Kidney epithelial cell (primary cell): Measurements from ENCODE around the gene SLC7A14. TPM values are rescaled to one million over a fixed set of nuclear protein-coding genes. Genes with fewer than 3 reads are reported as not detected.

Source experiments
- DNase-seq: peaks from one replicate; pipeline ENCODE4 v3.0.0-alpha.2; 2010; ENCODE audit warnings: low read depth
- H3K27me3 ChIP-seq: 2 replicates; pipeline ENCODE4 v1.6.0; 2011; ENCODE audit warnings: low read length; ENCODE audit not compliant: control insufficient read depth, insufficient read depth
- H3K36me3 ChIP-seq: 2 replicates; pipeline ENCODE4 v1.5.1; 2011; ENCODE audit warnings: low read length; ENCODE audit not compliant: control insufficient read depth, insufficient read depth
- H3K4me3 ChIP-seq: 2 replicates; pipeline ENCODE4 v1.5.1; 2011; ENCODE audit warnings: low read depth, mild to moderate bottlenecking, control low read depth, low read length
- total RNA-seq: library from RNA; depleted of rRNA; stranded (reverse); fragments of >200 nt; gene quantifications from 2 replicates; pipeline ENCODE4 v1.2.3, GENCODE V29; 2015
- TF ChIP-seq, protein P1 (sequence below): IDR thresholded peaks from 2 replicates; pipeline ENCODE4 v1.5.1; 2011; ENCODE audit warnings: mild to moderate bottlenecking, moderate library complexity, low read length, control low read depth, inconsistent platforms; ENCODE audit not compliant: insufficient read depth, poor library complexity, severe bottlenecking

The SLC7A14 gene
- total RNA-seq, 1 donor from 2014 or later = not detected

DNA sequence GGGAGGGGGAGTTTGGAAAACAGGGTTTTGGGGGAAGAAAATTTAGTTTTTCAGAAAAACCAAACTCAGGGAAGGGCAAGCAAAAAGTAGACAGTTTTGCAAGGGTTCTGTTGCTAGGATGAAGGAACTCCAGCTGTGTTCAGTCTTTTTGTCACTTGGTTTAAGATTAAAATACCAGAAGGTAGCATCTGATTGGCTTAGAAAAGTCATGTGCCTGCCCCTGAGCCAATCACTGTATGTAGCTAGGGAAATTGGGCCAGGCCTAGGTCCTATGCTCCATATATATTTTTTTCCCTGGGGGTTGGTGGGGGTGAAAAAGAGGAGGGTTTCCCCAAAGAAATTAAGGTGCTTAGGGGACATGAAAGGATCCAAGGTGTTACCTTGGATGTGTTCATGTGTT is 142.9 kb downstream of the SLC7A14 start:
- TF ChIP-seq, protein P1, sequence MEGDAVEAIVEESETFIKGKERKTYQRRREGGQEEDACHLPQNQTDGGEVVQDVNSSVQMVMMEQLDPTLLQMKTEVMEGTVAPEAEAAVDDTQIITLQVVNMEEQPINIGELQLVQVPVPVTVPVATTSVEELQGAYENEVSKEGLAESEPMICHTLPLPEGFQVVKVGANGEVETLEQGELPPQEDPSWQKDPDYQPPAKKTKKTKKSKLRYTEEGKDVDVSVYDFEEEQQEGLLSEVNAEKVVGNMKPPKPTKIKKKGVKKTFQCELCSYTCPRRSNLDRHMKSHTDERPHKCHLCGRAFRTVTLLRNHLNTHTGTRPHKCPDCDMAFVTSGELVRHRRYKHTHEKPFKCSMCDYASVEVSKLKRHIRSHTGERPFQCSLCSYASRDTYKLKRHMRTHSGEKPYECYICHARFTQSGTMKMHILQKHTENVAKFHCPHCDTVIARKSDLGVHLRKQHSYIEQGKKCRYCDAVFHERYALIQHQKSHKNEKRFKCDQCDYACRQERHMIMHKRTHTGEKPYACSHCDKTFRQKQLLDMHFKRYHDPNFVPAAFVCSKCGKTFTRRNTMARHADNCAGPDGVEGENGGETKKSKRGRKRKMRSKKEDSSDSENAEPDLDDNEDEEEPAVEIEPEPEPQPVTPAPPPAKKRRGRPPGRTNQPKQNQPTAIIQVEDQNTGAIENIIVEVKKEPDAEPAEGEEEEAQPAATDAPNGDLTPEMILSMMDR = no peak

DNA sequence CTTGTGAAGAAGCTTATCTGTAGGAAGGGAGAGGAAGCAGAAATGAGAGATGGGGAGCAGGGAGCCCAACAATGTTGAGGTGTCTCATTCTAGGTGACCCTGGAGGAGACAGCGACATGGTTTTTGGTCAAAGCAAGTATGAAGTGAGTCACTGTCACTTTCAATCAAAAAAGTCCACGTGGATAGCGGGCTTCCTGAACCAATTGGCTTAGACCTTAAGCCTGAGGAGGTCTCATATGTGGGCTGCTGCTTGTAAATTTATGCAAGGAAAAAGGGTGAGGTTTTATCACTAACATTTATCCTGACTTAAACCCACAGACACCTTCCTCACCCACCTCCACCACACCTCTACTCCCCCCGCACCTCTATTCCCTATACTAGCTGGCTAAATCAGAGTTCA is 144.5 kb downstream of the SLC7A14 start:
- no peak overlapping the region for H3K4me3 ChIP-seq
- TF ChIP-seq, protein P1 = no peak
- no peaks in the 10 kb centered on the region for H3K36me3 ChIP-seq
- no peak for DNase-seq
- H3K27me3 ChIP-seq = no peaks in the 10 kb centered on the region

More for the DNA sequence above, 142.9 kb downstream of the SLC7A14 start:
- Histone ChIP-seq H3K4me3 (no peak overlapping the region), H3K36me3 (no peaks in the 10 kb centered on the region), H3K27me3 (no peaks in the 10 kb centered on the region)
- no peak for DNase-seq

- TF ChIP-seq, protein P1 = no peak
- no peak for DNase-seq
- Histone ChIP-seq H3K4me3 (no peak overlapping the region), H3K36me3 (no peaks in the 10 kb centered on the region), H3K27me3 (no peaks in the 10 kb centered on the region)
Observed at GRCh38 chr3:170440344-170440743, 145.5 kb downstream of the SLC7A14 start.

GRCh38 chr3:170438836-170439235 is 147.0 kb downstream of the SLC7A14 start:
- TF ChIP-seq, protein P1 = no peak
- H3K27me3 ChIP-seq = no peaks in the 10 kb centered on the region
- DNase-seq = no peak
- no peaks in the 10 kb centered on the region for H3K36me3 ChIP-seq
- H3K4me3 ChIP-seq = no peak overlapping the region

DNA sequence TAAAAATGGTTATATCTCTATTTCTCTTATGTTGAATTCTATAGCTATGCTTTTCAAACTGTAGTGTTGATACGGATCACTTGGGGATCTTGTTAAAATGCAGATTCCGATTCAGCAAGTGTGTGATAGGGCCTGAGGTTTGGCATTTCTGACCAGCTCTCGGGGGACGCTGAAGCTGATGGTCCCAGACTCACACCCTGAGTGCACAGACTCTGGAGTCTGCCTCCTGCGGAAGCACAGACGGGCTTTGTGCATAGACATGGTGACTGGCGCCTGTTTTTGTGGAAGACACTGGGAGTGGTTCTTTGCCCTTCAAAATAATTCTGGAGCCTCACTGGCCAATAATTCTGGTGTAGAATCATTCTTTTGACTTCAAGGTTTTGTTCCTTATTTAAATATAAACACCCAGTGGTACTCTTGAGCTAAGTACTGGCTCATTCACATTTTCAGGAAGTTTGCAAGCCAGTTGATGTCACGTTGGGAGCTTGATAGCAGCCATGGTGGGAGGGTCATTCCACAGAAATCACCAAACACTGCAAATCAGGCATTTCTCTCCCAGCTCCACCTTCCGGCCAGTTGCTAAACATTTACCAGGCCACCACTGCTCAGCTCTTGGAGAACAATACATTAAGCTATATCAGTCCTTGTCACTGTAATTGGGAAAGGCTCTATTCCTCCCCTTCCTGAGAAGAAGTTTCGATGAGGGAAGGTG is 148.0 kb downstream of the SLC7A14 start:
- DNase-seq = no peak
- Histone ChIP-seq H3K4me3 (no peak overlapping the region), H3K27me3 (no peaks in the 10 kb centered on the region), H3K36me3 (no peaks in the 10 kb centered on the region)
- TF ChIP-seq, protein P1 = no peak

- H3K36me3 ChIP-seq = no peaks in the 10 kb centered on the region
- TF ChIP-seq, protein P1 = no peak
- H3K27me3 ChIP-seq = no peaks in the 10 kb centered on the region
- no peak for DNase-seq
- H3K4me3 ChIP-seq = no peak overlapping the region
Observed at GRCh38 chr3:170437176-170437575, 148.7 kb downstream of the SLC7A14 start.
